Colonic mucosa (tissue), 4 donors: ENCODE measurements around the gene GEN1. TPM values are rescaled to one million over a fixed set of nuclear protein-coding genes. Genes with fewer than 3 reads are reported as not detected.

ENCODE experiments used
- DNase-seq: peaks from one replicate; pipeline ENCODE4 v3.0.0-alpha.2; 2020
- H3K27ac ChIP-seq: fragments of 200-600 bp; one replicate; pipeline ENCODE4 v1.8.0; 2021
- H3K27me3 ChIP-seq: fragments of 200-600 bp; one replicate; pipeline ENCODE4 v1.8.0; 2021
- H3K36me3 ChIP-seq: fragments of 200-600 bp; one replicate; pipeline ENCODE4 v1.8.0; 2021
- H3K4me1 ChIP-seq: fragments of 200-600 bp; one replicate; pipeline ENCODE4 v1.8.0; 2021; ENCODE audit warnings: mild to moderate bottlenecking
- H3K4me3 ChIP-seq: fragments of 200-600 bp; one replicate; pipeline ENCODE4 v1.8.0; 2021
- H3K9ac ChIP-seq, 2 donors: one replicate each; pipeline ENCODE4 v1.7.0; 2013; ENCODE audit warnings: control low read depth in 2 of 2, low read depth in 2 of 2, low read length in 2 of 2
- H3K9me3 ChIP-seq: fragments of 200-600 bp; one replicate; pipeline ENCODE4 v1.8.0; 2021
- intact Hi-C: fragments of 100-400 bp; cut with DNase I; formaldehyde crosslinking; loops from one replicate; pipeline ENCODE4 v1.14.1; 2022
- total RNA-seq, 2 donors: library from RNA; stranded (reverse); fragmentation: NEBNext Ultra II Directional in 1 of 2; extraction: Animal tissue kit (Norgen Biotek cat#: 25700) in 1 of 2; gene quantifications; one replicate each; pipeline ENCODE4 v1.2.1, GENCODE V29; 2021
- TF ChIP-seq, protein P1 (sequence below): fragments of 200-600 bp; IDR thresholded peaks from one replicate; pipeline ENCODE4 v1.8.0; 2022; ENCODE audit warnings: antibody characterized with exemption, mild to moderate bottlenecking
- donor health status: healthy.
- donor health status: DM: no; HTN: no; CAD: no.
- donor health status: DM: no; HTN: no; CAD: no.

GEN1 gene, protein sequence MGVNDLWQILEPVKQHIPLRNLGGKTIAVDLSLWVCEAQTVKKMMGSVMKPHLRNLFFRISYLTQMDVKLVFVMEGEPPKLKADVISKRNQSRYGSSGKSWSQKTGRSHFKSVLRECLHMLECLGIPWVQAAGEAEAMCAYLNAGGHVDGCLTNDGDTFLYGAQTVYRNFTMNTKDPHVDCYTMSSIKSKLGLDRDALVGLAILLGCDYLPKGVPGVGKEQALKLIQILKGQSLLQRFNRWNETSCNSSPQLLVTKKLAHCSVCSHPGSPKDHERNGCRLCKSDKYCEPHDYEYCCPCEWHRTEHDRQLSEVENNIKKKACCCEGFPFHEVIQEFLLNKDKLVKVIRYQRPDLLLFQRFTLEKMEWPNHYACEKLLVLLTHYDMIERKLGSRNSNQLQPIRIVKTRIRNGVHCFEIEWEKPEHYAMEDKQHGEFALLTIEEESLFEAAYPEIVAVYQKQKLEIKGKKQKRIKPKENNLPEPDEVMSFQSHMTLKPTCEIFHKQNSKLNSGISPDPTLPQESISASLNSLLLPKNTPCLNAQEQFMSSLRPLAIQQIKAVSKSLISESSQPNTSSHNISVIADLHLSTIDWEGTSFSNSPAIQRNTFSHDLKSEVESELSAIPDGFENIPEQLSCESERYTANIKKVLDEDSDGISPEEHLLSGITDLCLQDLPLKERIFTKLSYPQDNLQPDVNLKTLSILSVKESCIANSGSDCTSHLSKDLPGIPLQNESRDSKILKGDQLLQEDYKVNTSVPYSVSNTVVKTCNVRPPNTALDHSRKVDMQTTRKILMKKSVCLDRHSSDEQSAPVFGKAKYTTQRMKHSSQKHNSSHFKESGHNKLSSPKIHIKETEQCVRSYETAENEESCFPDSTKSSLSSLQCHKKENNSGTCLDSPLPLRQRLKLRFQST
- total RNA-seq = 10 to 100 TPM; 13.1 to 30.0 TPM

GRCh38 chr2:17753803-17754663, at the start of gene GEN1, which contains the start of gene SMC6:
Gene GEN1 (plus strand): TSS chr2:17754138. CDS start chr2:17759944, 5,806 bp downstream.
Gene SMC6 (minus strand): TSS chr2:17753810. CDS start chr2:17745946, 7,864 bp downstream.
- peak within 1 kb of the TSS; percentile 90 for H3K27ac ChIP-seq
- no peaks in the 10 kb centered on the region for H3K36me3 ChIP-seq
- peak; percentile 94 for DNase-seq
- peak within 1 kb of the TSS; percentile 87 to 98 for H3K9ac ChIP-seq
- H3K4me1 ChIP-seq = no peaks in the 10 kb centered on the region
- intact Hi-C loops = loop anchor here (10.0 kb wide), 1 partner anchor 71 kb away; no protein-coding TSS in a partner anchor
- no peaks in the 10 kb centered on the region for H3K9me3 ChIP-seq
- peak within 1 kb of the TSS; percentile 92 for H3K4me3 ChIP-seq
- no peaks in the 10 kb centered on the region for H3K27me3 ChIP-seq
- TF ChIP-seq, protein P1, sequence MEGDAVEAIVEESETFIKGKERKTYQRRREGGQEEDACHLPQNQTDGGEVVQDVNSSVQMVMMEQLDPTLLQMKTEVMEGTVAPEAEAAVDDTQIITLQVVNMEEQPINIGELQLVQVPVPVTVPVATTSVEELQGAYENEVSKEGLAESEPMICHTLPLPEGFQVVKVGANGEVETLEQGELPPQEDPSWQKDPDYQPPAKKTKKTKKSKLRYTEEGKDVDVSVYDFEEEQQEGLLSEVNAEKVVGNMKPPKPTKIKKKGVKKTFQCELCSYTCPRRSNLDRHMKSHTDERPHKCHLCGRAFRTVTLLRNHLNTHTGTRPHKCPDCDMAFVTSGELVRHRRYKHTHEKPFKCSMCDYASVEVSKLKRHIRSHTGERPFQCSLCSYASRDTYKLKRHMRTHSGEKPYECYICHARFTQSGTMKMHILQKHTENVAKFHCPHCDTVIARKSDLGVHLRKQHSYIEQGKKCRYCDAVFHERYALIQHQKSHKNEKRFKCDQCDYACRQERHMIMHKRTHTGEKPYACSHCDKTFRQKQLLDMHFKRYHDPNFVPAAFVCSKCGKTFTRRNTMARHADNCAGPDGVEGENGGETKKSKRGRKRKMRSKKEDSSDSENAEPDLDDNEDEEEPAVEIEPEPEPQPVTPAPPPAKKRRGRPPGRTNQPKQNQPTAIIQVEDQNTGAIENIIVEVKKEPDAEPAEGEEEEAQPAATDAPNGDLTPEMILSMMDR = no peak

- no peaks in the 10 kb centered on the region for H3K4me1 ChIP-seq
- no peaks in the 10 kb centered on the region for H3K9me3 ChIP-seq
- H3K9ac ChIP-seq = no peak overlapping the region
- H3K27ac ChIP-seq = no peak overlapping the region
- TF ChIP-seq, protein P1 = no peak
- no peak overlapping the region for H3K4me3 ChIP-seq
- H3K27me3 ChIP-seq = no peaks in the 10 kb centered on the region
- intact Hi-C loops = no loop called here
- no peaks in the 10 kb centered on the region for H3K36me3 ChIP-seq
- DNase-seq = no peak
Observed at GRCh38 chr2:17706845-17707244, 47.1 kb upstream of the GEN1 start.

DNA sequence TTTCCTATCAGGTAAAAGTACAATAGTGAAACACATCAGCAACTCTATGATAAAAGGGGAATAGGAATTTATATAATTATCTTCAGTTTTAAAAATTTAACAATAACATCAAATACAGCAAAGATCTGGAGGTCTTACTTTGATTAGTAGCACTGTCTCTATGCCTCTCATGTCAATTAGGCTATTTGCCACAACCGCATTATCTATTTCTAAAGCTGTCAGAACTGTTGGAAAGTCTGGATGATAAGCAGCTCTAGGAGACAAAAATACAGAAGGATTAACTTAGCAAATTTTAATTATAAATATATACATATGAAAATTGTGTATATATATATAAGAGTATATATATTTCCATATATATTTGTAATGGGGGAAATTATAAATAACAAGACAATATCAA, 45.4 kb upstream of the GEN1 start:
- Histone ChIP-seq H3K27me3 (no peaks in the 10 kb centered on the region), H3K27ac (no peak overlapping the region), H3K36me3 (no peaks in the 10 kb centered on the region), H3K4me3 (no peak overlapping the region), H3K9me3 (no peaks in the 10 kb centered on the region), H3K4me1 (no peaks in the 10 kb centered on the region), H3K9ac (no peak overlapping the region)
- TF ChIP-seq, protein P1 = no peak
- no peak for DNase-seq
- intact Hi-C loops = no loop called here

DNA sequence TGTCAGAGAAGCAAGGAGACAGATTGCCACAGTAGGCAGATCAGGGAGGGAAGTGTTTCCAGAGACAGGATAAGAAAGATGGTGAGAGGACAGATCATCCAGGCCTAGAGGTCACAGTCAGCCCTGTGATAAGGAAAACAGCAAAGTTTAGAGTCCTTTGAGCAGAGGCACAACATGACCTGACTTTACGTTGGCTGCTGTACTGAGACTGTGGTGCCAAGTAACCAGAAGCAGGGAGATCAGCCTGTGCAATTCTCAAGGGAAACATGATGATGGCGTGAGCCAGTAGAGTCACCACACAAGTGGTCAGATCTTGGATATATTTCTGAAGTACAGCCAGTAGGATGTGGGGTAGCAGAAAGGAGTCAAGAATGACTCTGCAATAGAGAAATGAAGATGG, 44.0 kb upstream of the GEN1 start:
- H3K27me3 ChIP-seq = no peaks in the 10 kb centered on the region
- intact Hi-C loops = no loop called here
- H3K9ac ChIP-seq = no peak overlapping the region
- H3K4me3 ChIP-seq = no peak overlapping the region
- no peaks in the 10 kb centered on the region for H3K9me3 ChIP-seq
- no peak overlapping the region for H3K27ac ChIP-seq
- no peaks in the 10 kb centered on the region for H3K4me1 ChIP-seq
- TF ChIP-seq, protein P1 = no peak
- DNase-seq = no peak
- no peaks in the 10 kb centered on the region for H3K36me3 ChIP-seq
